ENCODE results near the gene NYAP2.

The NYAP2 gene

GRCh38 chr2:225662101-225662500 is 262.6 kb downstream of the NYAP2 start:
- no peak for DNase-seq (ENCODE audit: extremely low read depth, low read depth)
- no peak overlapping the region for H3K4me3 ChIP-seq (replicated peaks; ENCODE audit: low read depth, low read length)
- TF ChIP-seq CTCF (IDR thresholded peaks at IDR 0.05; ENCODE audit: low read depth, low read length, missing control alignments), result no peak

GRCh38 chr2:225667445-225667844 is 267.9 kb downstream of the NYAP2 start:
- no peak for TF ChIP-seq CTCF (IDR thresholded peaks at IDR 0.05; ENCODE audit: low read depth, low read length, missing control alignments)
- no peak overlapping the region for H3K4me3 ChIP-seq (replicated peaks; ENCODE audit: low read depth, low read length)
- DNase-seq (ENCODE audit: extremely low read depth, low read depth), result no peak

GRCh38 chr2:225668606-225669266 is 269.2 kb downstream of the NYAP2 start:
- H3K4me3 ChIP-seq (replicated peaks; ENCODE audit: low read depth, low read length), result no peak overlapping the region
- peak; percentile 79 for TF ChIP-seq CTCF (IDR thresholded peaks at IDR 0.05; ENCODE audit: low read depth, low read length, missing control alignments)
- DNase-seq (ENCODE audit: extremely low read depth, low read depth), result peak; percentile 67

GRCh38 chr2:225670111-225670974 is 270.8 kb downstream of the NYAP2 start:
- DNase-seq (ENCODE audit: extremely low read depth, low read depth), result peak; percentile 75
- peak; percentile 9 for TF ChIP-seq CTCF (IDR thresholded peaks at IDR 0.05; ENCODE audit: low read depth, low read length, missing control alignments)
- H3K4me3 ChIP-seq (replicated peaks; ENCODE audit: low read depth, low read length), result no peak overlapping the region

GRCh38 chr2:225678792-225679191 is 279.3 kb downstream of the NYAP2 start:
- DNase-seq (ENCODE audit: extremely low read depth, low read depth), result no peak
- TF ChIP-seq CTCF (IDR thresholded peaks at IDR 0.05; ENCODE audit: low read depth, low read length, missing control alignments), result no peak

GRCh38 chr2:225683258-225683657 is 283.7 kb downstream of the NYAP2 start:
- no peak for TF ChIP-seq CTCF (IDR thresholded peaks at IDR 0.05; ENCODE audit: low read depth, low read length, missing control alignments)
- no peak for DNase-seq (ENCODE audit: extremely low read depth, low read depth)
- no peak overlapping the region for H3K4me3 ChIP-seq (replicated peaks; ENCODE audit: low read depth, low read length)

More at GRCh38 chr2:225678792-225679191, 279.3 kb downstream of the NYAP2 start:
- H3K4me3 ChIP-seq (replicated peaks; ENCODE audit: low read depth, low read length), result no peak overlapping the region

Measured in HFF-Myc (cell line).